Measurements from ENCODE around the gene RALGDS. TPM values are rescaled to one million over a fixed set of nuclear protein-coding genes. Genes with fewer than 3 reads are reported as not detected.

RALGDS gene
- total and polyA plus RNA-seq, 2 of the 13 experiments (the other 11 are each of a cell fraction or from before 2014, with no cell fraction given) = 12.9 to 25.5 TPM

- no peak for TF ChIP-seq ZNF382 (CRISPR knock-in tag; IDR thresholded peaks at IDR 0.05; ENCODE audit: borderline replicate concordance)
- TF ChIP-seq ETV5 (CRISPR knock-in tag; IDR thresholded peaks at IDR 0.05; ENCODE audit: borderline replicate concordance) = no peak
- no peak for TF ChIP-seq RCOR2 (CRISPR knock-in tag; IDR thresholded peaks at IDR 0.05)
Observed at GRCh38 chr9:133090752-133091385, 30.2 kb downstream of the RALGDS start (continued).

- no TSS peak for BruUV-seq (replicated peaks)
- peaks cover 0 to 15% of the 10 kb centered on the region in 2 experiments; a peak in 2 of 5 replicates for H3K27me3 ChIP-seq (ENCODE audit: control insufficient read depth in 1 of 2, insufficient read depth in 2 of 2, low read length in 2 of 2)
- no peaks in the 10 kb centered on the region for H4K20me1 ChIP-seq (ENCODE audit: insufficient read depth, low read length)
- H3K4me1 ChIP-seq (ENCODE audit: insufficient read depth, low read length) = no peaks in the 10 kb centered on the region
- H2AFZ ChIP-seq (ENCODE audit: low read length) = no peak overlapping the region
- H3K4me3 ChIP-seq (replicated peaks in 1 of 3; ENCODE audit: insufficient read depth in 1 of 3, low read depth in 2 of 3, low read length in 3 of 3) = no peak overlapping the region
- in situ Hi-C loops (cut with HindIII; ENCODE audit: extremely low pct_ligation_motif_present, low pct_unique_long_range_greater_than_20kb) (no loop called here), intact Hi-C loops (cut with micrococcal nuclease; ENCODE audit: unreplicated experiment) (loop anchor here (5.0 kb wide), 1 partner anchor 1077 kb away; no protein-coding TSS in a partner anchor)
- 66% methylated on average over 5 of the region's 6 CpGs for WGBS (ENCODE audit: low lambda C conversion rate)
- CTCF ChIA-PET (ENCODE audit: low intra/inter-chr PET ratio, low total read pairs) = no interaction called here
- H3K9ac ChIP-seq (ENCODE audit: insufficient read depth, low read depth, low read length) = no peak overlapping the region
- no peak overlapping the region for H3K27ac ChIP-seq (ENCODE audit: extremely low read length, insufficient read depth, low read length)
- H3K36me3 ChIP-seq (replicated peaks in 1 of 2; ENCODE audit: control insufficient read depth in 1 of 2, insufficient read depth in 2 of 2, low read length in 2 of 2) = no peaks in the 10 kb centered on the region
- no peaks in the 10 kb centered on the region for H3K9me3 ChIP-seq (ENCODE audit: low read length)
- FAIRE-seq (no peak), ATAC-seq (no peak), DNase-seq (ENCODE audit: low spot score) (no peak)
- POLR2A ChIA-PET = no interaction called here
- no peaks in the 10 kb centered on the region for H3K79me2 ChIP-seq (ENCODE audit: insufficient read depth, low read length)
- no peak overlapping the region for H3K4me2 ChIP-seq (ENCODE audit: low read depth, low read length)
- TF ChIP-seq ZNF367 (CRISPR knock-in tag; IDR thresholded peaks at IDR 0.05; ENCODE audit: borderline replicate concordance) (no peak), TRAFD1 (CRISPR knock-in tag; IDR thresholded peaks at IDR 0.05; ENCODE audit: borderline replicate concordance) (no peak), ZNF501 (CRISPR knock-in tag; IDR thresholded peaks at IDR 0.05) (no peak), FOXM1 (CRISPR knock-in tag; IDR thresholded peaks at IDR 0.05) (no peak), FOXO1 (CRISPR knock-in tag; IDR thresholded peaks at IDR 0.05) (no peak), ZKSCAN5 (CRISPR knock-in tag; IDR thresholded peaks at IDR 0.05) (no peak), GLMP (CRISPR knock-in tag; IDR thresholded peaks at IDR 0.05; ENCODE audit: borderline replicate concordance) (no peak), ZMYM4 (CRISPR knock-in tag; IDR thresholded peaks at IDR 0.05) (no peak), ZNF260 (CRISPR knock-in tag; IDR thresholded peaks at IDR 0.05; ENCODE audit: borderline replicate concordance, low read depth) (no peak), HNRNPLL (IDR thresholded peaks at IDR 0.05; ENCODE audit: low read depth, low read length, poor library complexity, severe bottlenecking) (no peak), ZNF776 (CRISPR knock-in tag; IDR thresholded peaks at IDR 0.05) (no peak), ERF (CRISPR knock-in tag; IDR thresholded peaks at IDR 0.05) (no peak)
- TF ChIP-seq, protein P1, sequence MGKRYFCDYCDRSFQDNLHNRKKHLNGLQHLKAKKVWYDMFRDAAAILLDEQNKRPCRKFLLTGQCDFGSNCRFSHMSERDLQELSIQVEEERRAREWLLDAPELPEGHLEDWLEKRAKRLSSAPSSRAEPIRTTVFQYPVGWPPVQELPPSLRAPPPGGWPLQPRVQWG (CRISPR knock-in tag; IDR thresholded peaks at IDR 0.05; ENCODE audit: borderline replicate concordance, low read depth) = no peak
- TF ChIP-seq, protein P2, sequence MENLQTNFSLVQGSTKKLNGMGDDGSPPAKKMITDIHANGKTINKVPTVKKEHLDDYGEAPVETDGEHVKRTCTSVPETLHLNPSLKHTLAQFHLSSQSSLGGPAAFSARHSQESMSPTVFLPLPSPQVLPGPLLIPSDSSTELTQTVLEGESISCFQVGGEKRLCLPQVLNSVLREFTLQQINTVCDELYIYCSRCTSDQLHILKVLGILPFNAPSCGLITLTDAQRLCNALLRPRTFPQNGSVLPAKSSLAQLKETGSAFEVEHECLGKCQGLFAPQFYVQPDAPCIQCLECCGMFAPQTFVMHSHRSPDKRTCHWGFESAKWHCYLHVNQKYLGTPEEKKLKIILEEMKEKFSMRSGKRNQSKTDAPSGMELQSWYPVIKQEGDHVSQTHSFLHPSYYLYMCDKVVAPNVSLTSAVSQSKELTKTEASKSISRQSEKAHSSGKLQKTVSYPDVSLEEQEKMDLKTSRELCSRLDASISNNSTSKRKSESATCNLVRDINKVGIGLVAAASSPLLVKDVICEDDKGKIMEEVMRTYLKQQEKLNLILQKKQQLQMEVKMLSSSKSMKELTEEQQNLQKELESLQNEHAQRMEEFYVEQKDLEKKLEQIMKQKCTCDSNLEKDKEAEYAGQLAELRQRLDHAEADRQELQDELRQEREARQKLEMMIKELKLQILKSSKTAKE (CRISPR knock-in tag; IDR thresholded peaks at IDR 0.05; ENCODE audit: borderline replicate concordance) = no peak
Observed at GRCh38 chr9:133090187-133090586, 30.9 kb downstream of the RALGDS start.
